HFFc6 (cell line): ENCODE results near the gene IGF1R. TPM values are rescaled to one million over a fixed set of nuclear protein-coding genes. Genes with fewer than 3 reads are reported as not detected.
A peak's percentile ranks its signal among the peaks of the same experiment; 100 is the strongest.

Experiments used
- DNase-seq: peaks from one replicate; pipeline ENCODE4 v3.0.0-alpha.2; 2018
- H3K27ac Mint-ChIP-seq: 2 replicates; pipeline ENCODE4 v1.8.0; 2020; ENCODE audit warnings: mild to moderate bottlenecking, mixed read lengths
- H3K27me3 Mint-ChIP-seq: 2 replicates; pipeline ENCODE4 v1.8.0; 2021; ENCODE audit warnings: mild to moderate bottlenecking, moderate library complexity, mixed read lengths; ENCODE audit not compliant: insufficient read depth
- H3K36me3 Mint-ChIP-seq: 2 replicates; pipeline ENCODE4 v1.8.0; 2021; ENCODE audit warnings: low read depth, mixed read lengths
- H3K4me1 Mint-ChIP-seq: 2 replicates; pipeline ENCODE4 v1.8.0; 2020; ENCODE audit warnings: low read depth, mixed read lengths
- H3K4me3 Mint-ChIP-seq: 2 replicates; pipeline ENCODE4 v1.8.0; 2020; ENCODE audit warnings: mild to moderate bottlenecking, moderate library complexity, mixed read lengths
- H3K9me3 Mint-ChIP-seq: 2 replicates; pipeline ENCODE4 v1.8.0; 2020; ENCODE audit warnings: mild to moderate bottlenecking, mixed read lengths
- total RNA-seq, 6 experiments: library from RNA; stranded (reverse); fragmentation: NEBNext Ultra II Directional; extraction: Animal tissue kit (Norgen Biotek cat#: 25700); gene quantifications; 2 replicates in 1 of 6; 3 replicates in 5 of 6; pipeline ENCODE4 v1.2.3, GENCODE V29; 2021
- TF ChIP-seq, protein P1 (sequence below): fragments of 200-600 bp; sonication (generic); IDR thresholded peaks from 2 replicates; pipeline ENCODE4 v1.5.0; 2021; ENCODE audit warnings: antibody characterized with exemption, mild to moderate bottlenecking

The IGF1R gene
- total RNA-seq, 6 experiments from 2014 or later, result 46.7 to 61.9 (median 50.1) TPM

DNA sequence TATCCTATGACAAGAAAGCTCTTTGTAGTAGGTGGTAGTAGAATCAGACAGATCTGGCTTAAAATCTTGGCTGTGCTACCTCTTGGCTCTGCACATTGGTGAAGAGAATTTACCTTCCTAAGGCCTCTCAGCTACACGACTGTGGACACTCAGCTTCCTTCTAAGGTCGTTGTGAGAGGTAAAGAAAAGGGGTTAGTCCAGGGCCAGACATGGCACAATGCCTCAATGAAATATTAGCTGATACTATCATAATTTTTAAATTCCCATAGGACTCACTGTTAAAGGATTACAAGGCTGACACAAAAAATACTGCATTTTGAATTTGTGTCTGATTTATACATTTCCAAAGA, 80.4 kb downstream of the IGF1R start:
- no peak for DNase-seq
- no peaks in the 10 kb centered on the region for H3K9me3 Mint-ChIP-seq
- H3K4me3 Mint-ChIP-seq, result peak overlapping the region; percentile 86

DNA sequence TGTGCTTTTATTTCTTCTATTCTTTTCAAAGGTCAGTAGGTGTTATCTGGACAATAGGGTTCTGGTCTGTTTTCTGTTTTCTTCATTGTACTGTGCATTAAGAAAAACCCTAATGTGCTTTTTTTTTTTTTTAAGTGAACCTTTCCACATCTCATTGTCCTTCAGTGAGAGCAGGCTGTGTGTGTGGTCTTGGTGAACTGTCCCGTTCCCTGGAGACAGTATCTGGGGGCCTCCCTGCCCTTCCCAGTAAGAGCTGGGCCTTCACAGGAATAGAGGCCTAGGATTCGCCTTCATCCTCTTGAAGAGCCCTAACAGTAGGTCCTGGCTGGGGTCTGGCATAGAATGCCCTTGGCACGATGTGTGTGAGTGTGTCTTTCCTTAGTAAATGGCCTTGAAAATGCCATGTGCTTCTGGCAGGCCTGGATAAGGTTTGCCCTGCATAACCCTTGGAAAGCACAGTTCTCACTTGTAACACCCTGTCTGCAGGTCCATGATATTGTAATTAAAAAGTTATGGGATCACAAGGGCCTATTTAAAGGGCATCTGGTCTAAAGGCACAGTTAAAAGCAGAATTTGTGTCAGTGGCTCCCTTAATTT, 81.2 kb downstream of the IGF1R start:
- peak overlapping the region; percentile 99 for H3K27ac Mint-ChIP-seq
- TF ChIP-seq, protein P1, sequence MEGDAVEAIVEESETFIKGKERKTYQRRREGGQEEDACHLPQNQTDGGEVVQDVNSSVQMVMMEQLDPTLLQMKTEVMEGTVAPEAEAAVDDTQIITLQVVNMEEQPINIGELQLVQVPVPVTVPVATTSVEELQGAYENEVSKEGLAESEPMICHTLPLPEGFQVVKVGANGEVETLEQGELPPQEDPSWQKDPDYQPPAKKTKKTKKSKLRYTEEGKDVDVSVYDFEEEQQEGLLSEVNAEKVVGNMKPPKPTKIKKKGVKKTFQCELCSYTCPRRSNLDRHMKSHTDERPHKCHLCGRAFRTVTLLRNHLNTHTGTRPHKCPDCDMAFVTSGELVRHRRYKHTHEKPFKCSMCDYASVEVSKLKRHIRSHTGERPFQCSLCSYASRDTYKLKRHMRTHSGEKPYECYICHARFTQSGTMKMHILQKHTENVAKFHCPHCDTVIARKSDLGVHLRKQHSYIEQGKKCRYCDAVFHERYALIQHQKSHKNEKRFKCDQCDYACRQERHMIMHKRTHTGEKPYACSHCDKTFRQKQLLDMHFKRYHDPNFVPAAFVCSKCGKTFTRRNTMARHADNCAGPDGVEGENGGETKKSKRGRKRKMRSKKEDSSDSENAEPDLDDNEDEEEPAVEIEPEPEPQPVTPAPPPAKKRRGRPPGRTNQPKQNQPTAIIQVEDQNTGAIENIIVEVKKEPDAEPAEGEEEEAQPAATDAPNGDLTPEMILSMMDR, result no peak
- H3K9me3 Mint-ChIP-seq, result no peaks in the 10 kb centered on the region
- peak overlapping the region; percentile 86 for H3K4me3 Mint-ChIP-seq
- H3K36me3 Mint-ChIP-seq, result peaks cover 25% of the 10 kb centered on the region
- H3K27me3 Mint-ChIP-seq, result peaks cover 5% of the 10 kb centered on the region; the same call in 1 of the 2 replicates
- peaks cover 68% of the 10 kb centered on the region for H3K4me1 Mint-ChIP-seq
- no peak for DNase-seq

More for the DNA sequence above, 80.4 kb downstream of the IGF1R start:
- TF ChIP-seq, protein P1, result no peak
- Mint-ChIP-seq H3K27ac (peak overlapping the region; percentile 99), H3K27me3 (peaks cover 5% of the 10 kb centered on the region; the same call in 1 of the 2 replicates), H3K4me1 (peaks cover 68% of the 10 kb centered on the region), H3K36me3 (peaks cover 24% of the 10 kb centered on the region)

DNA sequence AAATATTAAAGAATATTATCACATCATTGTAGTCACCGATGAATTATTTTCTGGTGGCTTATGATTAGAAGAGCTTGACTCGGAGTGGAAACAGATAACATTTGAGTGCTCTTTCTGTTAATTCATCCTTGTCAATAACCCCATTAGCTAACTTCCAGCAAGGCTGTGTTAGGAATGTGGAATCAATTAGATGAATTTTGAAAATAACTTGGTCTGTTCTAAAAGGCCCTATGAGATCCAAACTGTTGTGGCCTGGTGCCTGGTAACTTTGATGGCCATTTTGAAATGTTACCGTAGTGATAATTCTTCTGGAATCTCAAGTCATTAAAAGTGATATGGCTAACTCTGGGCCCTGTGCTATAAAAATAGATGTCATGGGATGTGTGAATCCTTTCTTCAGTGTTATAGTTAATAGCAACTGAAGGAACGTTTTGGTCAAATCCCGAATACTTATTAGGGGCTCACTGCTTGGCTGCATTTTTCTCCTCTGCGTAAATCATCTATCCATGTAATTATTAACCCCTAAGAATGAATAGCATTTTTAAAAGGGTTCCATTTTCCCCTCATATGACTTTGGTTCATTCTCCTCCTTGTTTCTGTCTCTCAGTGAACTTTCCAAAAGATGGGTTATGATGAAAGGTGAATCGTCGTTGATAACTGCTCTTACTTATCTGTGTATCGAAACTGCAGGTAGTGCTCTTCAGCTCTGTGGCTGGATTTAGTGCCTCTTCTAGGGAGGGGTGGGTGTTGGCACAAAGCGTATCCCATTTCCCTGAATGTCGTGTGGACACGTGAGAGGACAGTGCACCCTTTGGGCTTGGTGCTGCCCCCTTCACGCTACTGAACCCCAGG, 82.7 kb downstream of the IGF1R start:
- TF ChIP-seq, protein P1, result no peak
- H3K4me1 Mint-ChIP-seq, result peaks cover 72% of the 10 kb centered on the region
- no peak overlapping the region for H3K4me3 Mint-ChIP-seq
- no peaks in the 10 kb centered on the region for H3K9me3 Mint-ChIP-seq
- no peak overlapping the region for H3K27ac Mint-ChIP-seq
- H3K27me3 Mint-ChIP-seq, result peaks cover 7% of the 10 kb centered on the region
- H3K36me3 Mint-ChIP-seq, result peaks cover 21% of the 10 kb centered on the region
- no peak for DNase-seq

DNA sequence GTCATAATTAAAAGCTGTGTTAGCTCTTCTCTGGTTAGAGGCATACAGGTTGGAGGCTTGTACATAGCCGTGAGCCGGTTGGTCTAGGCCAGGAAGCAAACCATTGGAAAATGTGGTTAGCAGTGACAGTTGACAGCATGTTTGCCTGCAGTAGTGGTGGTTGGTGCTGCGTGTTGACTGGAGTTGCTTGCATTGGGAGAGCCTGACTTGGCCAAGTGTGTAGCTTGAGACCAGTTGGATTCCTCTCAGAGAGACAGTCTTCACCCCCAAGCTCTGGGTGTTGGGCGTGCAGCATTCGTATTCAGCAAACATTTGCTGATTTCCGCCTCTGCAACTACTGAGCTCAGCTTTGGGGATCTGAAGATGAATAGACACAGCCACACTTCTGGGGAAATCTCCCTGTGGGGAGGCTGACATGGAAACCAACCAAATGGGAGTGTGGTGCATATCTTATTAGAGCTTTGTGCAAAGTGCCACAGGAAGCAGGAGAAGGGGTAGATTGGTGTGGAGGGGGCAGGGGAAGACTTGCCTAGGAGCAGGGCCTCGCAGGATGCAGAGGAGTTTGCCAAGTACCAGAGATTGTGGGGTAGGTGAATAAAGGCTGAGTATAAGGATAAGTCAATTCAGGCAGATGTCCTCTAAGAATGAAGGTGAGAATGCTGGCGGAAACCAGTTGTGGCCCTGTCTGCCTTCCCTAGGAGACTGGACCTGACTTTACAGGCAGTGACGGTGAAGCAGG, 83.5 kb downstream of the IGF1R start:
- peaks cover 69% of the 10 kb centered on the region for H3K4me1 Mint-ChIP-seq
- H3K36me3 Mint-ChIP-seq, result peaks cover 18% of the 10 kb centered on the region
- DNase-seq, result no peak
- H3K9me3 Mint-ChIP-seq, result no peaks in the 10 kb centered on the region
- H3K4me3 Mint-ChIP-seq, result no peak overlapping the region
- no peak overlapping the region for H3K27ac Mint-ChIP-seq
- TF ChIP-seq, protein P1, result no peak
- peaks cover 7% of the 10 kb centered on the region for H3K27me3 Mint-ChIP-seq

DNA sequence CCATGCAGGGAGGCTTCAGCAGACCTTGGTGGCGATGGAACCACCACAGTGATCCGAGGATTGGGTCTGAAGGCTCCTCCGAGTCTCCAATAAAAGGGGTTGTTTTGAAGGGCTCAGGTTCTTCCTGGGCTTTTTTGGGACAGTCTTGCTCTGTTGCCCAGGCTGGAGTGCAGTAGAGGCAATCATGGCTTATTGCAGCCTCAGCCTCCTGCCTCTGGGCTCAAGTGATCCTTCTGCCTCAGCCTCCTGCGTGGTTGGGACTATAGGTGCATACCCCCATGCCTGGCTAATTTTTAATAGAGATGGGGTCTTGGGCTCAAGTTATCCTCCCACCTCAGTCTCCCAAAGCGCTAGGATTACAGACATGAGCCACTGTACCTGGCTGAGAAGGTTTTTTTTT, 84.8 kb downstream of the IGF1R start:
- Mint-ChIP-seq H3K36me3 (peaks cover 18% of the 10 kb centered on the region), H3K27ac (no peak overlapping the region), H3K4me1 (peaks cover 56% of the 10 kb centered on the region), H3K9me3 (no peaks in the 10 kb centered on the region), H3K4me3 (no peak overlapping the region), H3K27me3 (peaks cover 2% of the 10 kb centered on the region; the same call in 1 of the 2 replicates)
- DNase-seq, result no peak
- TF ChIP-seq, protein P1, result no peak
